ENCODE measurements around the gene AEBP2.
"Not testable (repeated sequence)": the region's sequence is repeated elsewhere in the genome, so short reads cannot be mapped to it uniquely, and the experiment has no call there.

Gene AEBP2

GRCh38 chr12:19515179-19515578, 75.9 kb downstream of the AEBP2 start:
- DNase-seq = no peak

GRCh38 chr12:19517583-19517982, 78.3 kb downstream of the AEBP2 start:
- no peak for DNase-seq

GRCh38 chr12:19518209-19518608, 78.9 kb downstream of the AEBP2 start:
- no peak for DNase-seq

GRCh38 chr12:19520646-19521415, 81.5 kb downstream of the AEBP2 start:
- no peak for DNase-seq

- DNase-seq = no peak
Observed at GRCh38 chr12:19525274-19525673, 86.0 kb downstream of the AEBP2 start.

GRCh38 chr12:19527866-19528265, 88.6 kb downstream of the AEBP2 start:
- DNase-seq = no peak

- no peak for DNase-seq
Observed at GRCh38 chr12:19528750-19529149, 89.5 kb downstream of the AEBP2 start.

- DNase-seq = no peak
Observed at GRCh38 chr12:19529951-19530636, 90.8 kb downstream of the AEBP2 start.

GRCh38 chr12:19530637-19531023, 91.3 kb downstream of the AEBP2 start:
- DNase-seq = no peak

- no peak for DNase-seq
Observed at GRCh38 chr12:19533567-19533966, 94.3 kb downstream of the AEBP2 start.

- no peak for DNase-seq
Observed at GRCh38 chr12:19539071-19539470, 99.8 kb downstream of the AEBP2 start.

GRCh38 chr12:19539836-19540235, 100.5 kb downstream of the AEBP2 start:
- no peak for DNase-seq

GRCh38 chr12:19542606-19543005, 103.3 kb downstream of the AEBP2 start:
- DNase-seq = no peak

GRCh38 chr12:19544353-19544752, 105.1 kb downstream of the AEBP2 start:
- no peak for DNase-seq

GRCh38 chr12:19545301-19545700, 106.0 kb downstream of the AEBP2 start:
- no peak for DNase-seq

- no peak for DNase-seq
Observed at GRCh38 chr12:19546027-19546426, 106.7 kb downstream of the AEBP2 start.

- DNase-seq = no peak
Observed at GRCh38 chr12:19546611-19547162, 107.4 kb downstream of the AEBP2 start.

GRCh38 chr12:19547271-19547671, 108.0 kb downstream of the AEBP2 start:
- no peak for DNase-seq

GRCh38 chr12:19548834-19549233, 109.5 kb downstream of the AEBP2 start:
- no peak for DNase-seq

GRCh38 chr12:19550626-19551025, 111.3 kb downstream of the AEBP2 start:
- no peak for DNase-seq

- DNase-seq = not testable (repeated sequence)
Observed at GRCh38 chr12:19552441-19553097, 113.3 kb downstream of the AEBP2 start.

- no peak for DNase-seq
Observed at GRCh38 chr12:19553175-19553574, 113.9 kb downstream of the AEBP2 start.

- DNase-seq = no peak
Observed at GRCh38 chr12:19561411-19561961, 122.2 kb downstream of the AEBP2 start.

Data from activated naive CD4-positive, alpha-beta T cell treated with anti-CD3 and anti-CD28 coated beads, Interleukin-2, amount 50 U/mL, for 16 hours (primary cell).